Natural killer cell (primary cell): Measurements from ENCODE around the gene SOX9. TPM values are rescaled to one million over a fixed set of nuclear protein-coding genes. Genes with fewer than 3 reads are reported as not detected.

Source experiments
- ATAC-seq, 3 donors: fragments of 150-1000 bp in 2 of 3; fragments of 200-7000 bp in 1 of 3; cut with Tn5 transposase; 1 replicate in 1 of 3; 2 replicates in 2 of 3; pipeline ENCODE4 v1.10.0; 2021; ENCODE audit warnings: mild to moderate bottlenecking in 2 of 3, moderate library complexity in 2 of 3
- DNase-seq, 2 donors: peaks; one replicate each; pipeline versions ENCODE4 v3.0.0 to v3.0.0-alpha.2; 2013 to 2021; ENCODE audit warnings: mixed read lengths in 1 of 2
- H3K27ac ChIP-seq: one replicate; pipeline ENCODE4 v1.5.1; 2013; ENCODE audit warnings: mild to moderate bottlenecking, low read length
- H3K27me3 ChIP-seq: one replicate; pipeline ENCODE4 v1.6.1; 2013; ENCODE audit warnings: low read length; ENCODE audit not compliant: control insufficient read depth, insufficient read depth
- H3K36me3 ChIP-seq: one replicate; pipeline ENCODE4 v1.6.1; 2013; ENCODE audit warnings: low read length; ENCODE audit not compliant: control insufficient read depth, insufficient read depth
- H3K4me1 ChIP-seq: one replicate; pipeline ENCODE4 v1.6.1; 2013; ENCODE audit warnings: low read length; ENCODE audit not compliant: control insufficient read depth, insufficient read depth
- H3K4me3 ChIP-seq: one replicate; pipeline ENCODE4 v1.5.1; 2013; ENCODE audit warnings: low read length
- H3K9me3 ChIP-seq: one replicate; pipeline ENCODE4 v1.6.1; 2013; ENCODE audit warnings: low read length; ENCODE audit not compliant: control insufficient read depth, insufficient read depth
- H3K27ac Mint-ChIP-seq, 2 donors: one replicate each; pipeline ENCODE4 v1.8.0; 2022; ENCODE audit warnings: mild to moderate bottlenecking in 2 of 2, mixed read lengths in 2 of 2, moderate library complexity in 1 of 2
- H3K27me3 Mint-ChIP-seq, 2 donors: one replicate each; pipeline ENCODE4 v1.8.0; 2022; ENCODE audit warnings: low read depth in 2 of 2, mixed read lengths in 2 of 2
- H3K36me3 Mint-ChIP-seq: one replicate; pipeline ENCODE4 v1.8.0; 2022; ENCODE audit warnings: mixed read lengths
- H3K4me1 Mint-ChIP-seq, 2 donors: one replicate each; pipeline ENCODE4 v1.8.0; 2022; ENCODE audit warnings: mixed read lengths in 2 of 2
- H3K4me3 Mint-ChIP-seq: one replicate; pipeline ENCODE4 v1.8.0; 2022; ENCODE audit warnings: mild to moderate bottlenecking, moderate library complexity, mixed read lengths
- H3K9me3 Mint-ChIP-seq, 2 donors: one replicate each; pipeline ENCODE4 v1.8.0; 2022; ENCODE audit warnings: mixed read lengths in 2 of 2
- CTCF ChIP-seq: fragments of 200-600 bp; IDR thresholded peaks from one replicate; pipeline ENCODE4 v1.8.0; 2022; ENCODE audit warnings: antibody characterized with exemption
- WGBS: methylation state at CpG from one replicate; pipeline ENCODE4 v1.1.7; 2013; ENCODE audit warnings: missing lambda C conversion rate; ENCODE audit not compliant: insufficient coverage; 5-methylcytosine and 5-hydroxymethylcytosine counted together
- intact Hi-C: fragments of 100-400 bp; cut with micrococcal nuclease; formaldehyde crosslinking; loops from one replicate; pipeline ENCODE4 v1.14.2; 2022
- total RNA-seq, 4 donors: library from RNA; stranded (reverse); fragments of 120-200 nt in 1 of 4; gene quantifications; one replicate each; pipeline versions ENCODE4 v1.2.3 to v1.2.4, GENCODE V29; 2013 to 2022

Gene SOX9
- total RNA-seq, 3 donors from 2014 or later (not counting 1 experiment from before 2014, with no cell fraction given) = not detected

DNA sequence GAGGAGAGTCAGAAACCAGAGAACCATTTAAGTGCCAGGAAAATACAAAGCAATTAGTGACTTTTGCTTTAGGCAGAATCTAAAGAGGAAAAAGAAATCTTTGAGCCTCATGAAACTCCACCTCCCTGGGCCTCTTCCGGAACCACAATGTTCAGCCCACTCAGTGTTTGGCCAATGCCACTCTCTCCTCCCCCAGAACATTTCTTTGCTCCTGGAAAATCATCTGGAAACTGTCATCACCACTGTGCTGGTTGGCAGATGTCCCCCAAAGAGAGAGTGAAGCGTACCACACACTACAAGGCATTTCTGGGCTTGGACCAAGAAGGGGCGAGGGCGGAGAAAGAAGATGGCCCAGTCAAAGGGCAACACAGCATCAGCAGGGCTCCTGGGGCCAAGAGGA is 7.1 kb upstream of the SOX9 start:
- no peaks in the 10 kb centered on the region for H3K36me3 ChIP-seq
- Mint-ChIP-seq H3K4me3 (no peak overlapping the region), H3K27me3 (peaks cover 39 to 49% of the 10 kb centered on the region in 2 donors), H3K36me3 (no peaks in the 10 kb centered on the region), H3K27ac (no peak overlapping the region), H3K4me1 (no peaks in the 10 kb centered on the region), H3K9me3 (peaks cover 3 to 7% of the 10 kb centered on the region in 2 donors)
- intact Hi-C loops = no loop called here
- ATAC-seq (no peak), DNase-seq (no peak)
- H3K9me3 ChIP-seq = no peaks in the 10 kb centered on the region
- 87% methylated on average over 4 of the region's 4 CpGs for WGBS
- H3K4me1 ChIP-seq = no peaks in the 10 kb centered on the region
- no peak for TF ChIP-seq CTCF
- H3K4me3 ChIP-seq = no peak overlapping the region
- no peak overlapping the region for H3K27ac ChIP-seq
- H3K27me3 ChIP-seq = peaks cover 17% of the 10 kb centered on the region

- 7% methylated on average over 39 of the region's 39 CpGs for WGBS
- DNase-seq = no peak
- Mint-ChIP-seq H3K4me1 (no peaks in the 10 kb centered on the region), H3K9me3 (peaks cover 0 to 2% of the 10 kb centered on the region in 2 donors), H3K27me3 (peaks cover 53 to 55% of the 10 kb centered on the region in 2 donors), H3K4me3 (no peak overlapping the region), H3K36me3 (peaks cover 5% of the 10 kb centered on the region), H3K27ac (no peak overlapping the region)
- Histone ChIP-seq H3K27me3 (peaks cover 29% of the 10 kb centered on the region), H3K27ac (no peak overlapping the region), H3K4me3 (no peak overlapping the region), H3K4me1 (no peaks in the 10 kb centered on the region), H3K36me3 (no peaks in the 10 kb centered on the region), H3K9me3 (no peaks in the 10 kb centered on the region)
- ATAC-seq = no peak
- TF ChIP-seq CTCF = no peak
- intact Hi-C loops = no loop called here
These were observed 4.9 kb upstream of the SOX9 start for GRCh38 chr17:72115781-72116525.

DNA sequence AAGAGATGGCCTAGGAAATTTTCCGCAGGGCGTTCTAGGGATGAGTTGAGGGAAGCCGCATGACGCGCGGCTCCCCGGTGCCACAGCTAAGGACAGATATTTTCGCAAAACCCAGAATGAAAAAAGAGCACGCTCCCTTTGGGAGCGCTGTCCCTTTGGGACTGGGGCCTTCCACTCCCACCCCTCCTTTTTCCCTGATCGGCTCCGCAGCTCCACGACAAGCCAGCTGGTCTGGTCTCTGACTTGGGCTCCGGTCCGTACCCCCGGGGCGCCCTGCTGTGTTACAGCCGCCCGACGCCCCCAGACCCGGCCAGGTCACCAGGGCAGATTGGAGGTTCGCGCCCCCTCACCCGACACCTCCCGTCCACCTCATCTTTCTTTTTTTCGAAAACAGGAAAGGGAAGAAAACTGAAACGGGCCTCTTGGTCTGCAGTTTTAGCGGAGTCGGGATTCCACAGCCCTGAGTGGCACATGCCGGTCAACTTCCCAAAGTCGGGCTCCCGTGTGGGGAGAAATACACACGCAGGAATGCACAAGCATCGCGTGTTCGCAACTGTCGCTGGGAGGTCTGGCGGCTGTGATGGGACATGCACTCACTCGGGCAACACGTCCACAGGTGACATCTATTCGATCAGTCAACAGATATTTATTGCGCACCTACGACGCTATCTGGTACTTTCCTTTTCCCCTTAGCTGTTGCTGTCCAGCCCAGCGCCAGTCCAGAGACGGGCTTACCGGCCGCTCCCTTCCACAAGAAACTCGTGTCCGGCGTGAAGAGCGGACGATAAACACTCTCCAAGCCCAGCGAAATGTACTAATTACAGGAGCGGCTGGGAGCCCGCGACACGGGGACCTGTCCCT is 3.9 kb upstream of the SOX9 start:
- no peak overlapping the region for H3K4me3 Mint-ChIP-seq
- WGBS = 8% methylated on average over 58 of the region's 58 CpGs
- H3K9me3 ChIP-seq = no peaks in the 10 kb centered on the region
- H3K27me3 ChIP-seq = peaks cover 30% of the 10 kb centered on the region
- DNase-seq (no peak), ATAC-seq (no peak)
- no peak overlapping the region for H3K27ac ChIP-seq
- H3K27ac Mint-ChIP-seq = no peak overlapping the region
- intact Hi-C loops = no loop called here
- H3K4me1 Mint-ChIP-seq = no peaks in the 10 kb centered on the region
- H3K9me3 Mint-ChIP-seq = peaks cover 0 to 2% of the 10 kb centered on the region in 2 donors
- no peaks in the 10 kb centered on the region for H3K36me3 ChIP-seq
- peaks cover 5% of the 10 kb centered on the region for H3K36me3 Mint-ChIP-seq
- H3K27me3 Mint-ChIP-seq = peaks cover 54 to 55% of the 10 kb centered on the region in 2 donors
- no peak overlapping the region for H3K4me3 ChIP-seq
- peaks cover 1% of the 10 kb centered on the region for H3K4me1 ChIP-seq
- TF ChIP-seq CTCF = no peak
